Natural killer cell (primary cell): Measurements from ENCODE around the gene RASGEF1C. TPM values are rescaled to one million over a fixed set of nuclear protein-coding genes. Genes with fewer than 3 reads are reported as not detected.

Experiments
- ATAC-seq, 3 donors: fragments of 150-1000 bp in 2 of 3; fragments of 200-7000 bp in 1 of 3; cut with Tn5 transposase; 1 replicate in 1 of 3; 2 replicates in 2 of 3; pipeline ENCODE4 v1.10.0; 2021; ENCODE audit warnings: mild to moderate bottlenecking in 2 of 3, moderate library complexity in 2 of 3
- DNase-seq, 2 donors: peaks; one replicate each; pipeline versions ENCODE4 v3.0.0 to v3.0.0-alpha.2; 2013 to 2021; ENCODE audit warnings: mixed read lengths in 1 of 2
- H3K27ac ChIP-seq: one replicate; pipeline ENCODE4 v1.5.1; 2013; ENCODE audit warnings: mild to moderate bottlenecking, low read length
- H3K27me3 ChIP-seq: one replicate; pipeline ENCODE4 v1.6.1; 2013; ENCODE audit warnings: low read length; ENCODE audit not compliant: control insufficient read depth, insufficient read depth
- H3K36me3 ChIP-seq: one replicate; pipeline ENCODE4 v1.6.1; 2013; ENCODE audit warnings: low read length; ENCODE audit not compliant: control insufficient read depth, insufficient read depth
- H3K4me1 ChIP-seq: one replicate; pipeline ENCODE4 v1.6.1; 2013; ENCODE audit warnings: low read length; ENCODE audit not compliant: control insufficient read depth, insufficient read depth
- H3K4me3 ChIP-seq: one replicate; pipeline ENCODE4 v1.5.1; 2013; ENCODE audit warnings: low read length
- H3K9me3 ChIP-seq: one replicate; pipeline ENCODE4 v1.6.1; 2013; ENCODE audit warnings: low read length; ENCODE audit not compliant: control insufficient read depth, insufficient read depth
- H3K27ac Mint-ChIP-seq, 2 donors: one replicate each; pipeline ENCODE4 v1.8.0; 2022; ENCODE audit warnings: mild to moderate bottlenecking in 2 of 2, mixed read lengths in 2 of 2, moderate library complexity in 1 of 2
- H3K27me3 Mint-ChIP-seq, 2 donors: one replicate each; pipeline ENCODE4 v1.8.0; 2022; ENCODE audit warnings: low read depth in 2 of 2, mixed read lengths in 2 of 2
- H3K36me3 Mint-ChIP-seq: one replicate; pipeline ENCODE4 v1.8.0; 2022; ENCODE audit warnings: mixed read lengths
- H3K4me1 Mint-ChIP-seq, 2 donors: one replicate each; pipeline ENCODE4 v1.8.0; 2022; ENCODE audit warnings: mixed read lengths in 2 of 2
- H3K4me3 Mint-ChIP-seq: one replicate; pipeline ENCODE4 v1.8.0; 2022; ENCODE audit warnings: mild to moderate bottlenecking, moderate library complexity, mixed read lengths
- H3K9me3 Mint-ChIP-seq, 2 donors: one replicate each; pipeline ENCODE4 v1.8.0; 2022; ENCODE audit warnings: mixed read lengths in 2 of 2
- WGBS: methylation state at CpG from one replicate; pipeline ENCODE4 v1.1.7; 2013; ENCODE audit warnings: missing lambda C conversion rate; ENCODE audit not compliant: insufficient coverage; 5-methylcytosine and 5-hydroxymethylcytosine counted together
- intact Hi-C: fragments of 100-400 bp; cut with micrococcal nuclease; formaldehyde crosslinking; loops from one replicate; pipeline ENCODE4 v1.14.2; 2022
- total RNA-seq, 4 donors: library from RNA; stranded (reverse); fragments of 120-200 nt in 1 of 4; gene quantifications; one replicate each; pipeline versions ENCODE4 v1.2.3 to v1.2.4, GENCODE V29; 2013 to 2022
- TF ChIP-seq, protein P1 (sequence below): fragments of 200-600 bp; IDR thresholded peaks from one replicate; pipeline ENCODE4 v1.8.0; 2022; ENCODE audit warnings: antibody characterized with exemption

The RASGEF1C gene
- total RNA-seq, 3 donors from 2014 or later (not counting 1 experiment from before 2014, with no cell fraction given), result not detected

DNA sequence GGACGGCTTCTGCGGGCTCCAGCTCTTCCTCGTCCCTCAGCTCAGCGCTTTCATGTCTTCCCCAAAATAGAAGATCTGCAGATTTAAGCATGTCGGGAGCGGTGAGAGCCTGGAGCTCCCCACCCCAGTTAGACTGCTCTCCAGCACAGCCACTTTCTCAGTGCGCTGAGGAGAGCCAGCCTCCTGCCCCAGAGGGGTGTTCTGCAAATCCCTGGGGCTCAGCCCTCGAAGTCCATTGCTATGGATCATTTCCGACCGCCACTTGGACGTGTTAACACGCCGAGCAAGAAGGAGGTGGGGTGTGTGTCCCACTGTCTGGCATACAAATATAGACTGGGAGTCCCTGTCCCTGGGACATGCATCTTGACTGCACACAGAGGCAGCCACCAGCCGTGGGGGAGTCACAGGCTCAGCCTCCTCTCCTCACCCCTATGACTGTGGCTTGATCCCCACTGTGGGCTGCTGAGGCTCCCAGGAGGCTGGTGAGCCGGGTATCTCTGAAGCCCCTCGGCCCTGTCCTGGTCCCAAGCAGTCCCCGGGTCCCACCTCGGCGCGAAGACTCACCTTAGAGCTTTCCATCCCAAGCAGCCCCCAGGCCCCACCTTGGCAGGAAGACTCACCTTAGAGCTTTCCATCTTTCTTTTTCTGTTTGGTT lies 107.4 kb downstream of the RASGEF1C start:
- ATAC-seq (no peak), DNase-seq (no peak)
- intact Hi-C loops, result no loop called here
- H3K4me3 Mint-ChIP-seq, result no peak overlapping the region
- TF ChIP-seq, protein P1, sequence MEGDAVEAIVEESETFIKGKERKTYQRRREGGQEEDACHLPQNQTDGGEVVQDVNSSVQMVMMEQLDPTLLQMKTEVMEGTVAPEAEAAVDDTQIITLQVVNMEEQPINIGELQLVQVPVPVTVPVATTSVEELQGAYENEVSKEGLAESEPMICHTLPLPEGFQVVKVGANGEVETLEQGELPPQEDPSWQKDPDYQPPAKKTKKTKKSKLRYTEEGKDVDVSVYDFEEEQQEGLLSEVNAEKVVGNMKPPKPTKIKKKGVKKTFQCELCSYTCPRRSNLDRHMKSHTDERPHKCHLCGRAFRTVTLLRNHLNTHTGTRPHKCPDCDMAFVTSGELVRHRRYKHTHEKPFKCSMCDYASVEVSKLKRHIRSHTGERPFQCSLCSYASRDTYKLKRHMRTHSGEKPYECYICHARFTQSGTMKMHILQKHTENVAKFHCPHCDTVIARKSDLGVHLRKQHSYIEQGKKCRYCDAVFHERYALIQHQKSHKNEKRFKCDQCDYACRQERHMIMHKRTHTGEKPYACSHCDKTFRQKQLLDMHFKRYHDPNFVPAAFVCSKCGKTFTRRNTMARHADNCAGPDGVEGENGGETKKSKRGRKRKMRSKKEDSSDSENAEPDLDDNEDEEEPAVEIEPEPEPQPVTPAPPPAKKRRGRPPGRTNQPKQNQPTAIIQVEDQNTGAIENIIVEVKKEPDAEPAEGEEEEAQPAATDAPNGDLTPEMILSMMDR, result no peak
- H3K27ac Mint-ChIP-seq, result no peak overlapping the region
- H3K36me3 Mint-ChIP-seq, result peaks cover 5% of the 10 kb centered on the region
- Histone ChIP-seq H3K9me3 (no peaks in the 10 kb centered on the region), H3K27ac (no peak overlapping the region), H3K36me3 (no peaks in the 10 kb centered on the region), H3K4me3 (no peak overlapping the region), H3K27me3 (no peaks in the 10 kb centered on the region), H3K4me1 (no peaks in the 10 kb centered on the region)
- H3K27me3 Mint-ChIP-seq, result peaks cover 8 to 22% of the 10 kb centered on the region in 2 donors
- H3K9me3 Mint-ChIP-seq, result peaks cover under 1 to 5% of the 10 kb centered on the region in 2 donors
- WGBS, result 94% methylated on average over 20 of the region's 20 CpGs
- no peaks in the 10 kb centered on the region for H3K4me1 Mint-ChIP-seq

DNA sequence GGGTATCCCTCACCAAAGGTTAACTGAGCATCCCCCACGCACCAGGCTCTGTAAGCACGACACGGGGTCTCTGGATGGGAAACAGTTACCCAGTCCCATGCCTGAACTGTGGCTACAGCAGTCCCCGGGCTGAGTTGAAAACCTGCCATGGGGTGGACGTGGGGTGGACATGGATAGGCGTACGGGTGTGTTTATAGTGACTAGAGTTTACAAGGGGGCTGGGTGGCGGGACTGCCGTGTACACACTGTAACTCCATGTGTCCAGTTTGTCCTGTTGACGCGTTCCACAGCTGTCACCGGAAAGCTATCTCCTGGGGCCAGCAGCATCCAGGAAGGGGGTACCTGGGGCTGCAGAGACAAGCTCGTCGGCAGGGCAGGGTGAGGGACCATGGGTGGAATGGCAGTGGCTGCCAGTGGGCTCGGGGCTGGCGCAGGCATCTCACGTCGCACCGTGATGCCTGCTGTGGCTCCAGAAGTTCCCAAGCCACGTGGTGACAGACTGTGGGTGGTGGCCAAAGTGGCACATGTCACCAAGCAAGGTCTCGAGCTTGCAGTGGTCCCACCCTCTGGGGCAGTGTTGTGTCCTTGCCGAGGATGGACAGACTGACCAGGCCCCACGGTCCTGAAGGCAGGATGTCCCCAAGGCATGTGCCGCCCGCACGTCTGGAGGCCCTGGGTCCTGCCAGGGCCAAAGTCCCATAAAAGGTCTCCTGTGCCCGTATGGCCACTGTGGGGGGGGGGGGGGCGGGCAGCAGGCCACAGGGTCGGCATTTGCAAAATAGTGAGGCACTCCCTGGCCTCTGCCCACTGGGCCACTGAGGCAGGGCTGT lies 108.2 kb downstream of the RASGEF1C start:
- Histone ChIP-seq H3K9me3 (no peaks in the 10 kb centered on the region), H3K36me3 (no peaks in the 10 kb centered on the region), H3K4me3 (no peak overlapping the region), H3K4me1 (no peaks in the 10 kb centered on the region), H3K27ac (no peak overlapping the region), H3K27me3 (no peaks in the 10 kb centered on the region)
- ATAC-seq (no peak), DNase-seq (no peak)
- H3K27ac Mint-ChIP-seq, result no peak overlapping the region
- peaks cover 5 to 17% of the 10 kb centered on the region in 2 donors for H3K27me3 Mint-ChIP-seq
- no peaks in the 10 kb centered on the region for H3K4me1 Mint-ChIP-seq
- H3K4me3 Mint-ChIP-seq, result no peak overlapping the region
- H3K36me3 Mint-ChIP-seq, result no peaks in the 10 kb centered on the region
- intact Hi-C loops, result no loop called here
- TF ChIP-seq, protein P1, result no peak
- WGBS, result 91% methylated on average over 28 of the region's 29 CpGs
- no peaks in the 10 kb centered on the region for H3K9me3 Mint-ChIP-seq

DNA sequence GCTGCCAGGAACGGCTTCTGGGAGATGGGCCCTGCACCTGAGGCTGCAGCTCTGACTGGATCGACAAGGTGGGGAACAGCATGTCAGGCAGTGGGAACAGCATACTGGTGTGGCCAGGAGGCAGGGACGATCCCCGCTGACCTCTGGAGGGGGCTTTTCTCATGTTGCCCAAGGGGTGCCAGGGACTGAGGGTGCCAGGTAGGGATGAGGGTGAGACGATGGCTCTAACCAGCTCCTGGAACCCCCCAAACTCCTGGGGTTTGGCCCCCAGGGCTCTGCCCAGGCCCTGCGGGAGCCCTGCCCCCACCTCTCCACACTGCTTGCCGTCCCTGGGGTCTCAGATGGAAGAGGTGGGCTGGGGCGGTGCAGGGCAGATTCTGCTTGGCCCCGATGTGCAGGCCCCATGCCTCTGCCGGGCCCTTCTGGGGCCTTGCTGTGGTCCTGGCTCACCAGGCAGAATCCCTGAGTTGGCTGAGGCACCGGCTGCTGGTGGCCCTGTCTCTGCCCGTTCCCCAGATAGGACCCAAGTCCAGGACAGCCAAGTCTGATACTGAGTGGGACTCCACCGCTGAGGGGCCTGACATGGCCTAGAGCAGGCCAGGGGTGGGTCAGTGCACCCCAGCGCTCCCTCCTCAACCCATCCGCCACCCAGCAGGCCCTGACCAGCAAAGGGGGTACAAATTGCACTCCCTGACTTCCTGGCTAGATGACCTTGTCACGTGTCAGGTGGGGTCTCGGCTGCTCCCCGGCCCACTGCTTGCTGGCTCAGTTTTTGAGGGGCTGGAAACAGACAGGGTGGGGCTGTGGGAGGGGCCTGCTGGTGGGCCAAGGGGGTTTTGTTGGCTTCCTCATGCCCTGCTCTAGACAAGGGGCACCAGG lies 109.0 kb downstream of the RASGEF1C start:
- no peaks in the 10 kb centered on the region for H3K9me3 Mint-ChIP-seq
- no peaks in the 10 kb centered on the region for H3K9me3 ChIP-seq
- H3K27me3 Mint-ChIP-seq, result peaks cover 13 to 24% of the 10 kb centered on the region in 2 donors
- H3K27ac ChIP-seq, result no peak overlapping the region
- H3K27ac Mint-ChIP-seq, result no peak overlapping the region
- H3K4me3 Mint-ChIP-seq, result no peak overlapping the region
- DNase-seq, result no peak
- no peak overlapping the region for H3K4me3 ChIP-seq
- H3K36me3 ChIP-seq, result no peaks in the 10 kb centered on the region
- TF ChIP-seq, protein P1, result no peak
- 88% methylated on average over 18 of the region's 18 CpGs for WGBS
- no peaks in the 10 kb centered on the region for H3K36me3 Mint-ChIP-seq
- H3K4me1 Mint-ChIP-seq, result no peaks in the 10 kb centered on the region
- no peak for ATAC-seq
- no peaks in the 10 kb centered on the region for H3K4me1 ChIP-seq
- intact Hi-C loops, result no loop called here
- no peaks in the 10 kb centered on the region for H3K27me3 ChIP-seq
